RPMI7951 (cell line): ENCODE results near the gene CATSPER1. TPM values are rescaled to one million over a fixed set of nuclear protein-coding genes. Genes with fewer than 3 reads are reported as not detected.

ENCODE experiments used
- DNase-seq: peaks from one replicate; pipeline ENCODE4 v3.0.0-alpha.2; 2012; ENCODE audit warnings: low read depth
- total RNA-seq: library from RNA; depleted of rRNA; stranded (reverse); fragments of >200 nt; shearing (Covaris generic); gene quantifications from 2 replicates; pipeline ENCODE4 v1.2.3, GENCODE V29; 2014; rRNA removed

CATSPER1 gene
- total RNA-seq = 0.20 and 0.36 TPM in 2 replicates

- DNase-seq = no peak
Observed at GRCh38 chr11:66026017-66026529, at the start of gene CATSPER1. TSS of gene CATSPER1 (minus strand) at chr11:66026479. CDS start at chr11:66026379, 100 bp downstream.

GRCh38 chr11:66075273-66075672 is 49.0 kb upstream of the CATSPER1 start:
- no peak for DNase-seq

- no peak for DNase-seq
Observed at GRCh38 chr11:66073669-66074068, 47.4 kb upstream of the CATSPER1 start.

- no peak for DNase-seq
Observed at GRCh38 chr11:66072518-66072917, 46.2 kb upstream of the CATSPER1 start.

- no peak for DNase-seq
Observed at GRCh38 chr11:66072081-66072480, 45.8 kb upstream of the CATSPER1 start.

GRCh38 chr11:66071381-66071801 is 45.1 kb upstream of the CATSPER1 start:
- DNase-seq = peak; percentile 7

GRCh38 chr11:66070604-66071380 is 44.5 kb upstream of the CATSPER1 start:
- DNase-seq = peak; percentile 38

- DNase-seq = peak; percentile 81
Observed at GRCh38 chr11:66069715-66070603, 43.7 kb upstream of the CATSPER1 start, which contains the start of gene PACS1. TSS of gene PACS1 (plus strand) at chr11:66070272. CDS start at chr11:66070487, 215 bp downstream.

- DNase-seq = peak; percentile 72
Observed at GRCh38 chr11:66068923-66069714, 42.8 kb upstream of the CATSPER1 start.

GRCh38 chr11:66068154-66068821 is 42.0 kb upstream of the CATSPER1 start:
- DNase-seq = peak; percentile 63

GRCh38 chr11:66067640-66068039 is 41.4 kb upstream of the CATSPER1 start:
- DNase-seq = no peak

- no peak for DNase-seq
Observed at GRCh38 chr11:66066751-66067150, 40.5 kb upstream of the CATSPER1 start.

- DNase-seq = no peak
Observed at GRCh38 chr11:66064571-66064970, 38.3 kb upstream of the CATSPER1 start.

- no peak for DNase-seq
Observed at GRCh38 chr11:66063900-66064299, 37.6 kb upstream of the CATSPER1 start.

GRCh38 chr11:66062408-66062807 is 36.1 kb upstream of the CATSPER1 start:
- DNase-seq = no peak

- DNase-seq = no peak
Observed at GRCh38 chr11:66061268-66061667, 35.0 kb upstream of the CATSPER1 start.

- no peak for DNase-seq
Observed at GRCh38 chr11:66059966-66060680, 33.8 kb upstream of the CATSPER1 start.

- DNase-seq = no peak
Observed at GRCh38 chr11:66056501-66056900, 30.2 kb upstream of the CATSPER1 start.

- DNase-seq = no peak
Observed at GRCh38 chr11:66055021-66055420, 28.7 kb upstream of the CATSPER1 start.

- no peak for DNase-seq
Observed at GRCh38 chr11:66052664-66052982, 26.3 kb upstream of the CATSPER1 start.
